GM10248 (cell line): ENCODE data around the gene PEAK1.

Experiments
- CTCF ChIA-PET: fragments of 300-600 bp; sonication (Branson Sonifier 250); formaldehyde crosslinking; extraction: SDS; loops from one replicate; lab custom pipeline; 2021; ENCODE audit warnings: antibody characterized with exemption; lab: Yijun Ruan, JAX
- POLR2A ChIA-PET: fragments of 350-650 bp; sonication (Branson Sonifier 250); formaldehyde crosslinking; extraction: SDS; loops from one replicate; lab custom pipeline; 2020; ENCODE audit warnings: antibody characterized with exemption; lab: Yijun Ruan, JAX
- DNase-seq: peaks from one replicate; pipeline ENCODE4 v3.0.0; 2012; ENCODE audit errors: extremely low spot score
- CTCF ChIP-seq: IDR thresholded peaks from 2 replicates; pipeline ENCODE4 v1.5.1; 2012; ENCODE audit warnings: mild to moderate bottlenecking, low read depth; ENCODE audit errors: extremely low read depth, missing control alignments, control extremely low read depth

The PEAK1 gene

GRCh38 chr15:77419836-77420609 is at the start of gene PEAK1:
Gene PEAK1, minus strand, starts transcription at chr15:77420104. Its CDS starts 238,178 bp downstream, at chr15:77181926.
- DNase-seq = peak; percentile 97
- TF ChIP-seq CTCF = no peak
- ChIA-PET POLR2A (no interaction called here), CTCF (interaction anchor here (0.9 to 2.9 kb wide), 9 partner anchors 10 to 230 kb away, joined by 3 to 12 read pairs (median 3); no protein-coding TSS in a partner anchor)

GRCh38 chr15:77468896-77469295 is 49.0 kb upstream of the PEAK1 start:
- ChIA-PET POLR2A (no interaction called here), CTCF (interaction anchor here (1.3 to 1.4 kb wide), 2 partner anchors 14 to 75 kb away, joined by 3 read pairs; no protein-coding TSS in a partner anchor)
- no peak for DNase-seq
- no peak for TF ChIP-seq CTCF

- TF ChIP-seq CTCF = no peak
- ChIA-PET CTCF (interaction anchor here (0.6 to 1.2 kb wide), 2 partner anchors 10 to 30 kb away, joined by 3 to 4 read pairs; no protein-coding TSS in a partner anchor), POLR2A (no interaction called here)
- no peak for DNase-seq
These were observed 46.6 kb upstream of the PEAK1 start for GRCh38 chr15:77466521-77466920.

- CTCF ChIA-PET = no interaction called here
- no peak for DNase-seq
- POLR2A ChIA-PET = no interaction called here
- TF ChIP-seq CTCF = no peak
These were observed 44.4 kb upstream of the PEAK1 start for GRCh38 chr15:77464129-77464865.

- ChIA-PET POLR2A (no interaction called here), CTCF (interaction anchor here (0.7 kb wide), 1 partner anchor 22 kb away, joined by 3 read pairs; no protein-coding TSS in a partner anchor)
- TF ChIP-seq CTCF = no peak
- no peak for DNase-seq
These were observed 41.6 kb upstream of the PEAK1 start for GRCh38 chr15:77461486-77461885.

- TF ChIP-seq CTCF = no peak
- ChIA-PET CTCF (interaction anchor here (0.9 to 1.8 kb wide), 3 partner anchors 20 to 84 kb away, joined by 3 to 5 read pairs (median 3); no protein-coding TSS in a partner anchor), POLR2A (no interaction called here)
- DNase-seq = no peak
These were observed 39.1 kb upstream of the PEAK1 start for GRCh38 chr15:77459031-77459430.
